HAP-1 (cell line): ENCODE results near the gene CHCHD10.
"Not testable (repeated sequence)": the region's sequence is repeated elsewhere in the genome, so short reads cannot be mapped to it uniquely, and the experiment has no call there.

ENCODE experiments used
- DNase-seq, 2 experiments: peaks; one replicate each; pipeline ENCODE4 v3.0.0-alpha.2; 2016 to 2020; ENCODE audit warnings: low spot score in 2 of 2
- H3K27me3 ChIP-seq: fragments of 250-450 bp; sonication (Bioruptor Pico); 2 replicates; pipeline ENCODE4 v1.5.1; 2020; ENCODE audit warnings: low read depth, mild to moderate bottlenecking, moderate library complexity
- H3K36me3 ChIP-seq: fragments of 250-450 bp; sonication (Bioruptor Pico); replicated peaks from 2 replicates; pipeline ENCODE4 v1.5.1; 2020; ENCODE audit warnings: mild to moderate bottlenecking
- H3K4me1 ChIP-seq: fragments of 250-450 bp; sonication (Bioruptor Pico); 2 replicates; pipeline ENCODE4 v1.5.1; 2020; ENCODE audit warnings: mild to moderate bottlenecking
- H3K4me3 ChIP-seq: fragments of 250-450 bp; sonication (Bioruptor Pico); 2 replicates; pipeline ENCODE4 v1.5.1; 2020; ENCODE audit warnings: mild to moderate bottlenecking, moderate library complexity
- H3K9me3 ChIP-seq: fragments of 250-450 bp; sonication (Bioruptor Pico); 2 replicates; pipeline ENCODE4 v1.5.1; 2020; ENCODE audit warnings: mild to moderate bottlenecking, moderate library complexity
- in situ Hi-C: fragments of 300-500 bp; cut with MboI; formaldehyde crosslinking; loops from 3 replicates; pipeline ENCODE4 v1.14.3; 2020; ENCODE audit warnings: low sequenced_read_pairs, inconsistent platforms, mixed read lengths

Gene CHCHD10

GRCh38 chr22:23742505-23743264 lies 25.1 kb downstream of the CHCHD10 start:
- in situ Hi-C loops = no loop called here
- Histone ChIP-seq H3K27me3 (no peaks in the 10 kb centered on the region), H3K36me3 (peaks cover 24% of the 10 kb centered on the region), H3K9me3 (no peaks in the 10 kb centered on the region; the same call in 1 of the 2 replicates), H3K4me3 (no peak overlapping the region), H3K4me1 (no peaks in the 10 kb centered on the region)
- no peak for DNase-seq

GRCh38 chr22:23737696-23738095 lies 30.1 kb downstream of the CHCHD10 start:
- Histone ChIP-seq H3K27me3 (no peaks in the 10 kb centered on the region), H3K4me3 (no peak overlapping the region), H3K4me1 (no peaks in the 10 kb centered on the region), H3K36me3 (no peaks in the 10 kb centered on the region; the same call in 1 of the 2 replicates), H3K9me3 (no peaks in the 10 kb centered on the region)
- in situ Hi-C loops = no loop called here
- DNase-seq = no peak

GRCh38 chr22:23728108-23728507 lies 39.7 kb downstream of the CHCHD10 start:
- in situ Hi-C loops, H3K36me3 ChIP-seq, DNase-seq, H3K4me1 ChIP-seq, H3K4me3 ChIP-seq, H3K27me3 ChIP-seq, H3K9me3 ChIP-seq: not testable (repeated sequence)

GRCh38 chr22:23722724-23723123 lies 45.0 kb downstream of the CHCHD10 start:
- Histone ChIP-seq H3K36me3 (no peaks in the 10 kb centered on the region), H3K4me3 (no peak overlapping the region), H3K27me3 (no peaks in the 10 kb centered on the region), H3K9me3 (no peaks in the 10 kb centered on the region), H3K4me1 (no peaks in the 10 kb centered on the region)
- in situ Hi-C loops = no loop called here
- DNase-seq = no peak

DNA sequence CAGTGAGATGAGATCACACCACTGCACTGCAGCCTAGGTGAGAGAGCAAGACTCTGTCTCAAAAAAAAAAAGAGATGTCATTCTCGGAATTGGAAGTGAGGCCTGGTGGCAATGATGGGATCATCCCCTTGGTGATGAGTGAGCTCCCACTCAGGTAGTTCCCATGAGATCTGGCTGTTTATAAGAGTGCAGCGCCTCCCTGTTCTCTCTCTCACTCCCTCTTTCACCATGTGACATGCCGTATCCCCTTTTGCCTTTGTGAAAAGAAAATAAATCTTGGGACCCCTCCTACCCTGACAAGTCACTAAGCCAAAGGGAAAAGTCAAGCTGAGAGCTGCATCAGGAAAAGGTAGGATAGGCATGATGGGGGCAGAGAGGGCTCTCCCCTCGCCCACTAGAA lies 45.6 kb downstream of the CHCHD10 start:
- H3K27me3 ChIP-seq = no peaks in the 10 kb centered on the region
- H3K36me3 ChIP-seq = no peaks in the 10 kb centered on the region
- H3K4me3 ChIP-seq = no peak overlapping the region
- no peaks in the 10 kb centered on the region for H3K9me3 ChIP-seq
- no peak for DNase-seq
- in situ Hi-C loops = no loop called here
- no peaks in the 10 kb centered on the region for H3K4me1 ChIP-seq

DNA sequence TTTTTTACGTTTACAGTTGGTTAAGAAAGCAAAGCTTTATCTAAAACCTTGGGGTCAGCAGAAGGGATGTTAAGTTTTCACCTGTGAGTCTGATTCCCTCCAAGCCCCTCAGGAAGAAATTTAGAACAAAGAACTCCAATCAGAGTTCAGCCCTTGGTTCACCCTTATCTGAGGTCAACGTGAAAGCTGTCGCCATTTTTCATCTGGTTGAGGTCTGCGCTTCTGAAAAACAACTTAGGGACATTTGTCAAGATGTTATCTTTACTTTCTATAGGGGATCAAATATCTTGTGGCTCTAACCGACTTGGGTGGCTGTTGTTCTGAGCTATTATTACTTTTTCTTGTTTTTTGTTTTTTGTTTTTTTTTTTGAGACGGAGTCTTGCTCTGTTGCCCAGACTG lies 46.9 kb downstream of the CHCHD10 start:
- Histone ChIP-seq H3K4me1 (no peaks in the 10 kb centered on the region; the same call in 1 of the 2 replicates), H3K27me3 (no peaks in the 10 kb centered on the region), H3K36me3 (no peaks in the 10 kb centered on the region; the same call in 1 of the 2 replicates), H3K9me3 (no peaks in the 10 kb centered on the region), H3K4me3 (no peak overlapping the region)
- in situ Hi-C loops = no loop called here
- no peak for DNase-seq

DNA sequence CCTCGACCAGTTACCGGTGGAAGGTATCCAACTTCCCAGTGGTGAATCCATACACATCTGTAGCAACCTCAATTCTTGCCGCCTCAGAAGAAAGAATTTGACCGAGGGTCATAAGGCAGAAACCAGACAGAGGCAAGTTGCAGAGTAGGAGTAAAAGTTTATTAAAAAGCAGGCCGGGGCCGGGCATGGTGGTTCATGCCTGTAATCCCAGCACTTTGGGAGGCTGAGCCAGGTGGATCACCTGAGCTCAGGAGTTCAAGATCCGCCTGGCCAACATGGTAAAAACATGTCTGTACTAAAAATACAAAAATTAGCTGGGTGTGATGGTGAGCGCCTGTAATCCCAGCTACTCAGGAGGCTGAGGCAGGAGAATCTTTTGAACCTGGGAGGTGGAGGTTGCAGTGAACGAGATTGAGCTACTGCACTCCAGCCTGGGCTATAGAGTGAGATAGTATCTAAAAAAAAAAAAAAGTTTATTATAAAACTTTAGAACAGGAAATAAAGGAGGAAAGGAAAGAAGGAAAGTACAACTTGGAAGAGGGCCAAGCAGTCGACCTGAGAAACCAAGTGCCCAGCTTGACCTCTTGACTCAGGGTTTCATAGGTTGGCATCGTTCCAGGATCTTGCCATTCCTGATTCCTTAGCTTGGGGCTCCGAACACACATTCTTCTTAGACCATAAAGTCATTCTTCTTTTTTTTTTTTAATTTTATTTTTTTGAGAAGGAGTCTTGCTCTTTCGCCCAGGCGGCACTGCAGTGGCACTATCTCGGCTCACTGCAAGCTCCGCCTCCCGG lies 49.2 kb downstream of the CHCHD10 start:
- no peak for DNase-seq

DNA sequence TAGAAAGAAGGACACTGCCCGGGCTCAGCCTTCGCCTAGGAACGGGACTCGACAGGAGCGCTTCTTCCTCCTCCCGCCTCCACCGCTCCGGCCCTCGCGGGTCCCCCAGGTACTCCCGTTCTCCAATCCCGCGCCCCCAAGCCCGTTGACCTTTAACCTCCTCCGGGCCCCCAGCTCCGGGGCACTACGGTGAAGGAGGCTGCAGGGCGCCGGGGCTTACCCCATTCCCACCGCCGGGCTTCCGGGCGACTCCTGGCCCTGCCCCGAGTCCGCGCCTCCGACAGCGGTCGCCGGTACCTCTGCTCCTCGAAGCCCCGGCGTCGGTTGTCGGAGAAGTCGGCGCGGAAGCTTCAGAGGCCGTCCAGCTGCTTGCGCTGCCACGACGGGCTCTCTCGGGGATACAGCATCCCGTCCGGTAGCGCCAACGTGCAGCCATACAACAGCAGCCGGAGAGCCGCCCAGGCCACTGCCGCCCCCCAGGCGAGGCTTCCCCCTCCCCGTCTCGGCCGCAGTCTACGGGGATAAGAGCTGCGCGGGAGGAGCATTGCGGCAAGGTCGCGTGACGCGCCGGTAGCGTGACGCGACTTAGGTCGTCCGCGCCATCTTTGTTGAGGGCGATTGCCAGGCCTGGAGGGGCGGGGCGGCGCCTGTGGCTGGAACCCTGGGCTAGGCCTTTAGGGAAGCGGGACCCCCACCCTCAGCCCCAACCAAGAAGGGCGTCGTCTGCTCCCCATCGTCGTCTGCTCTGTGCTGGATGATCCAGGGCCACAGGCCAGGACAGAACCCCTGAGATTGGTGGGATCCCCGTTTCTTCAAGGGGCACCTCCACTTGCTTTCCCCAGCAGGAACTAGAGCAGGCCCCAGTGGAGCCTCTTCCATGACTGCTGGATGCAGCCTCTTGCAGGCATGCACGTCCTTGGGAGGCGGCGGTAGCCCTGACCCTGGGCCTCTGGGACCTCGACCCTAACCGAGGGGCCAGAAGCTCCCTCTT lies 50.7 kb downstream of the CHCHD10 start:
- peaks cover 16% of the 10 kb centered on the region for H3K36me3 ChIP-seq
- H3K9me3 ChIP-seq = no peaks in the 10 kb centered on the region
- no peaks in the 10 kb centered on the region for H3K27me3 ChIP-seq
- H3K4me3 ChIP-seq = peak overlapping the region; percentile 90
- DNase-seq = peak; percentile 86 to 92
- no peaks in the 10 kb centered on the region; the same call in 1 of the 2 replicates for H3K4me1 ChIP-seq
- in situ Hi-C loops = no loop called here

More for the DNA sequence above, 49.2 kb downstream of the CHCHD10 start:
- in situ Hi-C loops = no loop called here
- Histone ChIP-seq H3K4me1 (no peaks in the 10 kb centered on the region; the same call in 1 of the 2 replicates), H3K36me3 (peaks cover 8% of the 10 kb centered on the region), H3K4me3 (no peak overlapping the region), H3K27me3 (no peaks in the 10 kb centered on the region), H3K9me3 (no peaks in the 10 kb centered on the region)
